SK-N-SH (cell line): Measurements from ENCODE around the gene PISD. TPM values are rescaled to one million over a fixed set of nuclear protein-coding genes. Genes with fewer than 3 reads are reported as not detected.
A peak's percentile ranks its signal among the peaks of the same experiment; 100 is the strongest.

ENCODE experiments used
- CTCF ChIA-PET: fragments of 300-600, 350-600 bp; formaldehyde crosslinking; extraction: SDS; loops from one replicate; lab custom pipeline; 2021; lab: Yijun Ruan, JAX
- POLR2A ChIA-PET: fragments of 350-600 bp; sonication (Branson Sonifier 250); formaldehyde crosslinking; extraction: SDS; loops from one replicate; lab custom pipeline; 2020; ENCODE audit warnings: antibody characterized with exemption, inconsistent platforms; lab: Yijun Ruan, JAX
- DNase-seq: peaks from one replicate; pipeline ENCODE4 v3.0.0; 2012
- H2AFZ ChIP-seq: fragments of 200-600 bp; sonication (generic); 2 replicates; pipeline ENCODE4 v1.8.1; 2016; ENCODE audit warnings: antibody characterized with exemption, mild to moderate bottlenecking, low read depth
- H3F3A ChIP-seq: fragments of 200-600 bp; sonication (generic); replicated peaks from 2 replicates; pipeline ENCODE3; 2016; ENCODE audit warnings: antibody characterized with exemption, mild to moderate bottlenecking; ENCODE audit not compliant: insufficient read depth
- H3K27ac ChIP-seq, 2 experiments: fragments of 200-500 bp in 1 of 2; fragments of 200-600 bp in 1 of 2; sonication (Bioruptor generic) in 1 of 2; sonication (generic), shearing (Covaris generic) in 1 of 2; 2 replicates each; pipeline versions ENCODE4 v1.5.1 to v1.6.1; 2014 to 2016; ENCODE audit warnings: low read depth in 2 of 2, inconsistent platforms in 1 of 2, low read length in 1 of 2, mild to moderate bottlenecking in 1 of 2, mixed read lengths in 1 of 2
- H3K27me3 ChIP-seq: fragments of 200-600 bp; sonication (generic), shearing (Covaris generic); 2 replicates; pipeline ENCODE4 v1.6.1; 2016; ENCODE audit warnings: mixed run types; ENCODE audit not compliant: insufficient read depth
- H3K36me3 ChIP-seq, 2 experiments: fragments of 200-500 bp in 1 of 2; fragments of 200-600 bp in 1 of 2; sonication (Bioruptor generic) in 1 of 2; sonication (generic) in 1 of 2; replicated peaks in 1 of 2; 2 replicates each; pipeline versions ENCODE3 to v1.5.1; 2014 to 2016; ENCODE audit warnings: low read length in 1 of 2, mild to moderate bottlenecking in 1 of 2; ENCODE audit not compliant: insufficient read depth in 2 of 2, control insufficient read depth in 1 of 2
- H3K4me1 ChIP-seq, 2 experiments: fragments of 200-500 bp in 1 of 2; fragments of 200-600 bp in 1 of 2; sonication (Bioruptor generic) in 1 of 2; sonication (generic), shearing (Covaris generic) in 1 of 2; 2 replicates each; pipeline versions ENCODE4 v1.5.1 to v1.6.1; 2014 to 2016; ENCODE audit warnings: low read depth in 1 of 2, low read length in 1 of 2, mixed run types in 1 of 2; ENCODE audit not compliant: insufficient read depth in 2 of 2, control insufficient read depth in 1 of 2
- H3K4me2 ChIP-seq: fragments of 200-600 bp; sonication (generic), shearing (Covaris generic); 2 replicates; pipeline ENCODE4 v1.6.1; 2017; ENCODE audit warnings: mixed run types
- H3K4me3 ChIP-seq, 2 experiments: fragments of 200-500 bp in 1 of 2; fragments of 200-600 bp in 1 of 2; sonication (Bioruptor generic) in 1 of 2; sonication (generic), shearing (Covaris generic) in 1 of 2; 2 replicates each; pipeline versions ENCODE4 v1.5.1 to v1.8.1; 2014 to 2016; ENCODE audit warnings: low read depth in 2 of 2, inconsistent platforms in 1 of 2, low read length in 1 of 2, mild to moderate bottlenecking in 1 of 2, mixed read lengths in 1 of 2, moderate library complexity in 1 of 2
- H3K79me2 ChIP-seq: fragments of 200-600 bp; sonication (generic); 2 replicates; pipeline ENCODE4 v1.8.1; 2017; ENCODE audit warnings: mild to moderate bottlenecking; ENCODE audit not compliant: insufficient read depth
- H3K9ac ChIP-seq: fragments of 200-600 bp; sonication (generic); 2 replicates; pipeline ENCODE4 v1.6.1; 2017; ENCODE audit warnings: mixed run types
- H3K9me2 ChIP-seq: fragments of 200-600 bp; sonication (generic); 2 replicates; pipeline ENCODE4 v1.6.1; 2017; ENCODE audit warnings: mixed run types
- H3K9me3 ChIP-seq: fragments of 200-600 bp; sonication (generic); 2 replicates; pipeline ENCODE4 v1.6.1; 2017; ENCODE audit warnings: mixed run types, mild to moderate bottlenecking, moderate library complexity
- H4K20me1 ChIP-seq: fragments of 200-600 bp; sonication (generic); 2 replicates; pipeline ENCODE4 v1.6.1; 2017; ENCODE audit warnings: mild to moderate bottlenecking, mixed run types; ENCODE audit not compliant: insufficient read depth
- CHD2 ChIP-seq: fragments of 150-350 bp; IDR thresholded peaks from 2 replicates; pipeline ENCODE4 v1.6.1; 2018; ENCODE audit warnings: low read length; ENCODE audit not compliant: partially characterized antibody
- CTCF ChIP-seq: fragments of 200-600 bp; sonication (generic); IDR thresholded peaks from 2 replicates; pipeline ENCODE4 v1.6.1; 2017; ENCODE audit warnings: antibody characterized with exemption, mild to moderate bottlenecking, moderate library complexity
- EZH2phosphoT487 ChIP-seq: fragments of 200-600 bp; sonication (generic); IDR thresholded peaks from 2 replicates; pipeline ENCODE4 v1.6.1; 2017; ENCODE audit warnings: low read depth, mixed run types, mild to moderate bottlenecking, antibody characterized with exemption, moderate library complexity, borderline replicate concordance
- FOSL2 ChIP-seq: IDR thresholded peaks from 2 replicates; pipeline ENCODE4 v1.4.0; 2012; ENCODE audit warnings: low read depth, mild to moderate bottlenecking, moderate library complexity, borderline replicate concordance
- FOXJ3 ChIP-seq: sonication (generic); formaldehyde crosslinking; IDR thresholded peaks from 2 replicates; pipeline ENCODE4 v1.5.1; 2020; ENCODE audit warnings: mild to moderate bottlenecking, missing genetic modification reagents
- FOXM1 ChIP-seq: IDR thresholded peaks from 2 replicates; pipeline ENCODE4 v1.4.0; 2012; ENCODE audit warnings: low read depth, mild to moderate bottlenecking
- IRF3 ChIP-seq: fragments of 150-350 bp; IDR thresholded peaks from 2 replicates; pipeline ENCODE4 v1.6.1; 2016; ENCODE audit warnings: mild to moderate bottlenecking, low read depth, low read length
- MAX ChIP-seq: IDR thresholded peaks from 2 replicates; pipeline ENCODE4 v1.4.0; 2012; ENCODE audit warnings: low read depth
- NFIC ChIP-seq: IDR thresholded peaks from 2 replicates; pipeline ENCODE4 v1.4.0; 2012; ENCODE audit warnings: borderline replicate concordance
- NRF1 ChIP-seq: IDR thresholded peaks from 2 replicates; pipeline ENCODE4 v1.6.1; 2012; ENCODE audit warnings: low read depth, mild to moderate bottlenecking, low read length
- RAD21 ChIP-seq: IDR thresholded peaks from 2 replicates; pipeline ENCODE4 v1.6.1; 2012; ENCODE audit warnings: mild to moderate bottlenecking, low read length
- RCOR1 ChIP-seq: fragments of 150-350 bp; IDR thresholded peaks from 2 replicates; pipeline ENCODE4 v1.6.1; 2017; ENCODE audit warnings: antibody characterized with exemption, low read length
- REST ChIP-seq: IDR thresholded peaks from 2 replicates; pipeline ENCODE4 v1.6.1; 2012; ENCODE audit warnings: mild to moderate bottlenecking, low read depth, low read length, moderate library complexity
- RFX5 ChIP-seq: IDR thresholded peaks from 2 replicates; pipeline ENCODE4 v1.6.1; 2012; ENCODE audit warnings: mild to moderate bottlenecking, improper control_type of control experiment, low read length
- RXRA ChIP-seq: IDR thresholded peaks from 2 replicates; pipeline ENCODE4 v1.4.0; 2012; ENCODE audit warnings: low read depth, mild to moderate bottlenecking, borderline replicate concordance
- SIN3A ChIP-seq: IDR thresholded peaks from 2 replicates; pipeline ENCODE4 v1.6.1; 2012; ENCODE audit warnings: low read depth, mild to moderate bottlenecking, low read length, moderate library complexity, borderline replicate concordance
- TCF12 ChIP-seq: IDR thresholded peaks from 2 replicates; pipeline ENCODE4 v1.4.0; 2012
- USF1 ChIP-seq: IDR thresholded peaks from 2 replicates; pipeline ENCODE4 v1.4.0; 2012; ENCODE audit warnings: low read depth, borderline replicate concordance
- USF2 ChIP-seq: fragments of 150-350 bp; IDR thresholded peaks from 2 replicates; pipeline ENCODE4 v1.6.1; 2017; ENCODE audit warnings: antibody characterized with exemption, low read length, low read depth, borderline replicate concordance
- ZBTB33 ChIP-seq: IDR thresholded peaks from 2 replicates; pipeline ENCODE4 v1.4.0; 2012; ENCODE audit warnings: low read depth, borderline replicate concordance
- WGBS: methylation state at CpG from one replicate; pipeline ENCODE4 v1.1.6; 2017; ENCODE audit warnings: low lambda C conversion rate; 5-methylcytosine and 5-hydroxymethylcytosine counted together
- polyA plus RNA-seq, 3 experiments: library from polyadenylated mRNA; depleted of rRNA; stranded (reverse); fragments of >200 nt; gene quantifications; 2 replicates each; pipeline ENCODE4 v1.2.3, GENCODE V29; 2012

The PISD gene
- polyA plus RNA-seq, 1 of the 3 experiments (the other 2 are of a cell fraction): 34.9 TPM

GRCh38 chr22:31603081-31603525 lies 58.9 kb downstream of the PISD start:
- Histone ChIP-seq H3K4me2 (no peak overlapping the region), H3K4me3 (no peak overlapping the region), H3K79me2 (no peaks in the 10 kb centered on the region), H3F3A (peaks cover 19% of the 10 kb centered on the region), H3K9me2 (no peaks in the 10 kb centered on the region), H3K27me3 (no peaks in the 10 kb centered on the region), H3K9me3 (no peaks in the 10 kb centered on the region)
- 89% methylated on average over 9 of the region's 10 CpGs for WGBS
- POLR2A ChIA-PET: no interaction called here
- TF ChIP-seq FOXJ3 (CRISPR knock-in tag): no peak
- no peak for TF ChIP-seq REST
- no peak for TF ChIP-seq SIN3A
- TF ChIP-seq USF2: no peak
- TF ChIP-seq IRF3: no peak
- TF ChIP-seq RCOR1: no peak
- TF ChIP-seq FOSL2: no peak
- no peak for TF ChIP-seq NFIC
- no peak for TF ChIP-seq TCF12
- TF ChIP-seq ZBTB33: no peak
- TF ChIP-seq NRF1: no peak
- no peak for TF ChIP-seq EZH2phosphoT487
- TF ChIP-seq FOXM1: no peak
- no peak for TF ChIP-seq USF1
- TF ChIP-seq RXRA: no peak
- no peak for TF ChIP-seq RAD21
- no peak for TF ChIP-seq RFX5
- no peak for TF ChIP-seq CHD2
- no peak for TF ChIP-seq CTCF
- no peak for TF ChIP-seq MAX
- TF ChIP-seq, all 33 proteins: peak for 0
- DNase-seq: no peak
- peaks cover 0 to 7% of the 10 kb centered on the region in 2 experiments for H3K36me3 ChIP-seq
- peak overlapping the region; percentile 81 to 89 for H3K27ac ChIP-seq
- H3K9ac ChIP-seq: no peak overlapping the region
- no peak overlapping the region for H2AFZ ChIP-seq
- no peaks in the 10 kb centered on the region for H4K20me1 ChIP-seq
- CTCF ChIA-PET: interaction anchor here (0.6 to 1.3 kb wide), 2 partner anchors 42 to 706 kb away, joined by 3 to 4 read pairs; no protein-coding TSS in a partner anchor
- peaks cover 10 to 24% of the 10 kb centered on the region in 2 experiments; a peak in 1 of 4 replicates for H3K4me1 ChIP-seq
